Measurements from ENCODE around the gene HDAC10. TPM values are rescaled to one million over a fixed set of nuclear protein-coding genes. Genes with fewer than 3 reads are reported as not detected.

Gene HDAC10
- total RNA-seq, 1 experiment from 2014 or later, result 45.0 TPM

GRCh38 chr22:50298266-50298637 lies 47.2 kb upstream of the HDAC10 start:
- Histone ChIP-seq H3T11ph (ENCODE audit: low read length) (no peak overlapping the region), H2BK15ac (ENCODE audit: low read depth, low read length) (no peak overlapping the region), H2BK12ac (ENCODE audit: insufficient read length, low read depth, low read length) (no peak overlapping the region), H2BK20ac (ENCODE audit: low read depth, low read length, poor library complexity, severe bottlenecking) (no peak overlapping the region), H3K79me2 (ENCODE audit: insufficient read depth, low read length) (no peaks in the 10 kb centered on the region), H3K27ac (ENCODE audit: insufficient read length, low read depth, low read length) (no peak overlapping the region), H3K9ac (ENCODE audit: extremely low read depth, insufficient read length, low read length) (no peak overlapping the region), H3K4ac (ENCODE audit: low read depth, low read length) (no peak overlapping the region), H2BK120ac (ENCODE audit: low read depth, low read length, poor library complexity, severe bottlenecking) (no peak overlapping the region), H2BK5ac (ENCODE audit: insufficient read length, low read length) (no peak overlapping the region), H4K91ac (ENCODE audit: insufficient read length, low read depth, low read length) (no peak overlapping the region), H3K4me1 (ENCODE audit: insufficient read depth, low read length) (no peaks in the 10 kb centered on the region), H3K18ac (ENCODE audit: insufficient read length, low read depth, low read length) (no peak overlapping the region), H3K79me1 (ENCODE audit: insufficient read depth, low read depth, low read length, poor library complexity, severe bottlenecking) (no peaks in the 10 kb centered on the region), H3K14ac (ENCODE audit: insufficient read depth, low read length) (no peak overlapping the region), H3K9me3 (ENCODE audit: control insufficient read depth, low read depth, low read length) (no peaks in the 10 kb centered on the region), H2AFZ (ENCODE audit: low read length) (no peak overlapping the region), H2AK5ac (ENCODE audit: insufficient read length, low read length) (no peak overlapping the region), H3K23me2 (ENCODE audit: insufficient read length, low read depth, low read length, poor library complexity, severe bottlenecking) (peaks cover 6% of the 10 kb centered on the region), H3K27me3 (ENCODE audit: insufficient read depth, low read length) (no peaks in the 10 kb centered on the region), H3K23ac (ENCODE audit: insufficient read length, low read depth, low read length) (no peak overlapping the region), H4K8ac (replicated peaks; ENCODE audit: insufficient read length, low read depth, low read length) (no peak overlapping the region), H4K20me1 (ENCODE audit: control insufficient read depth, insufficient read depth, insufficient read length) (no peaks in the 10 kb centered on the region), H4K5ac (ENCODE audit: insufficient read length, low read depth, low read length) (no peak overlapping the region), H3K56ac (ENCODE audit: insufficient read length, low read depth, low read length) (no peak overlapping the region), H3K4me2 (ENCODE audit: insufficient read depth, insufficient read length, low read length) (no peak overlapping the region)
- H3K36me3 Mint-ChIP-seq (ENCODE audit: insufficient read depth in 1 of 3, low read depth in 3 of 3), result no peaks in the 10 kb centered on the region
- no peak overlapping the region for H3K27ac Mint-ChIP-seq
- peaks cover 1% of the 10 kb centered on the region; the same call in 1 of the 2 replicates for H3K27me3 Mint-ChIP-seq (ENCODE audit: low read depth)
- H3K9me3 Mint-ChIP-seq, result no peaks in the 10 kb centered on the region
- no peak for DNase-seq
- WGBS (ENCODE audit: extremely low coverage, insufficient read length, low lambda C conversion rate), result no CpG with 5 or more reads among the region's 4 CpGs
- peaks cover 12 to 27% of the 10 kb centered on the region in 2 experiments for H3K4me1 Mint-ChIP-seq
- no peak for TF ChIP-seq CTCF (conservative IDR thresholded peaks at IDR 0.05)
- H3K4me3 Mint-ChIP-seq, result no peak overlapping the region; a peak in 1 of 5 replicates

All from H9 (cell line).